AG04449 (cell line): ENCODE results near the gene IFFO2.

Experiments
- CTCF ChIA-PET: fragments of 350-600 bp; formaldehyde crosslinking; extraction: SDS; loops from one replicate; lab custom pipeline; 2021; ENCODE audit warnings: antibody characterized with exemption; lab: Yijun Ruan, JAX
- POLR2A ChIA-PET: fragments of 400-600, 350-600 bp; formaldehyde crosslinking; extraction: SDS; loops from one replicate; lab custom pipeline; 2020; ENCODE audit warnings: antibody characterized with exemption, inconsistent platforms; lab: Yijun Ruan, JAX
- DNase-seq: peaks from one replicate; pipeline ENCODE4 v3.0.0-alpha.2; 2010; ENCODE audit warnings: low read depth, low spot score
- H3K4me3 ChIP-seq: 2 replicates; pipeline ENCODE4 v1.5.1; 2011; ENCODE audit warnings: low read depth, mild to moderate bottlenecking, control low read depth, low read length
- CTCF ChIP-seq: IDR thresholded peaks from one replicate; pipeline ENCODE4 v1.5.1; 2011; ENCODE audit warnings: mild to moderate bottlenecking, moderate library complexity, low read length, control low read depth, inconsistent platforms; ENCODE audit not compliant: insufficient read depth; ENCODE audit errors: missing control alignments

The IFFO2 gene

GRCh38 chr1:18890706-18891425 lies 65.6 kb downstream of the IFFO2 start:
- ChIA-PET CTCF (interaction anchor here (0.8 to 5.9 kb wide), 10 partner anchors 8 to 294 kb away, joined by 3 to 21 read pairs (median 6); partner anchors contain the start of gene ALDH4A1), POLR2A (no interaction called here)
- TF ChIP-seq CTCF, result no peak
- no peak overlapping the region for H3K4me3 ChIP-seq
- DNase-seq, result no peak

GRCh38 chr1:18886003-18886335 lies 70.5 kb downstream of the IFFO2 start:
- TF ChIP-seq CTCF, result no peak
- ChIA-PET CTCF (interaction anchor here (0.7 to 8.1 kb wide), 6 partner anchors 12 to 201 kb away, joined by 3 to 95 read pairs (median 15); no protein-coding TSS in a partner anchor), POLR2A (no interaction called here)
- H3K4me3 ChIP-seq, result no peak overlapping the region
- DNase-seq, result no peak

- ChIA-PET POLR2A (interaction anchor here (0.9 kb wide), 1 partner anchor 12 kb away, joined by 3 read pairs; no protein-coding TSS in a partner anchor), CTCF (interaction anchor here (0.7 to 8.1 kb wide), 14 partner anchors 9 to 215 kb away, joined by 3 to 95 read pairs (median 10); partner anchors contain the start of gene ALDH4A1)
- H3K4me3 ChIP-seq, result no peak overlapping the region
- no peak for DNase-seq
- no peak for TF ChIP-seq CTCF
Observed at GRCh38 chr1:18885311-18886002, 71.0 kb downstream of the IFFO2 start.

DNA sequence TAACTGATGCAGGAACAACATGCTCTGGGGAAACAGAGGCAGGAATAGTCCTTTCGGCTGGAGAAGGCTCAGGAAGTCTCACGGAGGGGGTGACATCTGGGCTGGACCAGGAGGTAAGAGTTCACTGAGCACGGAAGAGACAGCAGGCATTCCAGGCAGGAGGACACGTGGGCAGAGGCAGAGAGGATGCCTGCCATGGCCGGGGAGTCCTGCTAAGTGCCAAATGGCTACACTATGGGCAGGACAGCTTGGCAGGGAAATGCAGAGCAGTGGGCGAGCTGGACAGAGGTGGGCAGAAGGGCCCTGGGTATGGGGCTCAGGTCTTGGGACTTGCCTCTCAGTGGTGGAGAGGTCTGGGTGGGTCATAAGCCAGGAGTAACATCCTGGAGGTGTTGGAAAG lies 71.7 kb downstream of the IFFO2 start:
- TF ChIP-seq CTCF, result no peak
- ChIA-PET CTCF (interaction anchor here (0.7 to 8.1 kb wide), 32 partner anchors 9 to 355 kb away, joined by 3 to 95 read pairs (median 5); partner anchors contain the start of gene ALDH4A1), POLR2A (interaction anchor here (0.9 kb wide), 1 partner anchor 11 kb away, joined by 3 read pairs; no protein-coding TSS in a partner anchor)

GRCh38 chr1:18884419-18884717 lies 72.1 kb downstream of the IFFO2 start:
- TF ChIP-seq CTCF, result no peak
- DNase-seq, result no peak
- no peak overlapping the region for H3K4me3 ChIP-seq
- POLR2A ChIA-PET, result interaction anchor here (0.9 kb wide), 1 partner anchor 11 kb away, joined by 3 read pairs; no protein-coding TSS in a partner anchor
- CTCF ChIA-PET, result interaction anchor here (0.7 to 8.1 kb wide), 36 partner anchors 10 to 355 kb away, joined by 3 to 95 read pairs (median 4); partner anchors contain the start of gene ALDH4A1

More for the DNA sequence above, 71.7 kb downstream of the IFFO2 start:
- DNase-seq, result no peak
- no peak overlapping the region for H3K4me3 ChIP-seq
